HCT116 (cell line): ENCODE data around the gene ARL9.

Experiments
- ELF1 ChIP-seq: IDR thresholded peaks from 2 replicates; pipeline ENCODE4 v1.6.1; 2012; ENCODE audit warnings: low read depth, borderline replicate concordance
- EZH2 ChIP-seq: fragments of 200-600 bp; sonication (generic); IDR thresholded peaks from 2 replicates; pipeline ENCODE4 v1.6.1; 2017; ENCODE audit warnings: antibody characterized with exemption, mixed run types

DNA sequence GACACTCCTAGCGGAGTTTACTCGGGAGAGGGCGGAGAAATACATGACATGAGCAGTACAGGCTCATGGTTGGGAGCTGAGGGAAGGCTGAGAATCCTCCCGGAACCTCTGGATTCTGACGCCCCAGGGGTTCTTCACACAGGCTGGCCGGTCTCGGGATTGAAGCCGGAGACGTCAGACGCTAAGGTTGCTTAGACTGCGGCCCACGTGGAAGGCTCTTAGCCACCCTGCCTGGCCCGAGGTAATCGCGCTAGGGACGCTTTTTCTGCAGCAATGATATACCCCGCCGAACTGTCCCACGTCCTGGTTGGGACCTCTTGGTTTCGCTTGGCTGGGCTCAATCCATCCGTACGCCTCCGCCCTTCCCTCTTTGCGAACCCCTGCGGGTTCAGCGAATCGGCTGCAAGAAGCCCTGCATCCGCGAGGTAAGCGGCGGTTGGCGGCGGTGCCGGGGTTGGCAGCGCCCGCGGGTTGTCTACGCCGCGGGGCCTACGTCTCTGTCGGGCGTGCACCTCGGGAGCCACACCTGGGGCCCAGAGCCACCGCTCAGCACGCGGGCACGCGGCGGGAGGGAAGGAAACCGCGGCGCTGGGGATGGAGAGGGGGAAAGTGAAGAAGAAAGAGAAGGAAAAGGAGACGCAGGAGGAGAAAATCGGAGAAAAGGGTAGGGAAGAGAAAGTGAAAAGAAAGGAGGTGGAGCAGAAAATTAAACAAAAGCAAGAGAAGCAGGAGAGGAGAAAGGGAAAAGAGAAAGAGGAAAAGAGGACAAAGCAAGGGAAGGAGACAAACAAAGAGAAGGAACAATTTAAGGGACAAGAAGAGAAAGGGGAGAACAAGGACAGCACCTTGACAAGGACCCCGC is at the start of gene ARL9:
- TF ChIP-seq ELF1 (no peak), EZH2 (no peak)
